ENCODE data around the gene ATP2C2. TPM values are rescaled to one million over a fixed set of nuclear protein-coding genes. Genes with fewer than 3 reads are reported as not detected.

ATP2C2 gene
- total RNA-seq, 1 experiment from 2014 or later: 4.3 TPM

DNA sequence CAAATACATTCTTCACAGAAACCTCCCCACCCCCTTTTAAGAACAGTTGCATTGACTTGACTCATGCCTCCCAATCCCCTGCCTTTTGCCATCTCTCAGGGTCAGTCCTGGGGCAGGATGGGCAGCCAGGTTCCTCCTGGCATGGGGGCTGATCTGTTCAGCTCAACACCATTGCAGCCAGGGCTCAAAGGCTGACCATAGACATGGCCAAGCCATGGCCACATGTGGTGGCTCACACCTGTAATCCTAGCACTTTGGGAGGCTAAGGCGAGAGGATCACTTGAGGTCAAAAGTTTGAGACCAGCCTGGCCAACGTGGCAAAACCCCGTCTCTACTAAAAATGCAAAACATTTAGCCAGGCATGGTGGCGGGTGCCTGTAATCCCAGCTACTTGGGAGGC, 14.1 kb downstream of the ATP2C2 start:
- Mint-ChIP-seq H3K4me1 (peaks cover 24% of the 10 kb centered on the region), H3K9me3 (peaks cover 31% of the 10 kb centered on the region), H3K27ac (no peak overlapping the region), H3K27me3 (ENCODE audit: low read depth) (no peaks in the 10 kb centered on the region), H3K4me3 (no peak overlapping the region), H3K36me3 (peaks cover 13% of the 10 kb centered on the region)
- TF ChIP-seq HMGA2 (CRISPR knock-in tag; IDR thresholded peaks at IDR 0.05): no peak
- no peak for DNase-seq (ENCODE audit: low spot score)
- no peak for ATAC-seq
- CTCF ChIA-PET: interaction anchor here (0.6 to 0.7 kb wide), 2 partner anchors 37 to 940 kb away, joined by 3 read pairs; no protein-coding TSS in a partner anchor
- POLR2A ChIA-PET: no interaction called here

DNA sequence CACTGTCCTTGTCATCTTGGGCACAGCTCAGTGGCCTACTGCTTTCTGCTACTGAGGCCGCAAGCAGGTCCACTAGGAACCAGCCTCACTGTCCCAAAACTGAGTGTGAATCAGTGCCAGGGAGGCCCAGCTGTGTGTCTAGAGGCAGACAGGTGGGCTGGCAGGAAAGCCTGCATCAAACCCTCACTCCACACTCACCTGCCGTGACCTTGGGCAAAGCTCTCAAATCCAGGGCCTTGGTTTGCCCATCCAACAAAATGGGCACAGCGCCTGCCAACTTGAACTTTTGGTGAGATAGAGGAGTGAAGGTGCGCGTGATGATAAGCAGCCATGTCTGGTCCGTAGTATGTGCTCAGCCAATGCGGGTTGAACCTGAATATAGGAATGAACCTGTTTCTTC, 14.8 kb downstream of the ATP2C2 start:
- Mint-ChIP-seq H3K9me3 (peaks cover 31% of the 10 kb centered on the region), H3K36me3 (peaks cover 13% of the 10 kb centered on the region), H3K4me1 (peaks cover 24% of the 10 kb centered on the region), H3K27ac (no peak overlapping the region), H3K27me3 (ENCODE audit: low read depth) (no peaks in the 10 kb centered on the region), H3K4me3 (no peak overlapping the region)
- POLR2A ChIA-PET: no interaction called here
- no peak for ATAC-seq
- CTCF ChIA-PET: interaction anchor here (0.7 to 1.2 kb wide), 2 partner anchors 19 to 38 kb away, joined by 3 to 5 read pairs; no protein-coding TSS in a partner anchor
- DNase-seq (ENCODE audit: low spot score): no peak
- no peak for TF ChIP-seq ATF2 (CRISPR knock-in tag; IDR thresholded peaks at IDR 0.05; ENCODE audit: borderline replicate concordance, low read depth)
- no peak for TF ChIP-seq ZNF423 (CRISPR knock-in tag; IDR thresholded peaks at IDR 0.05)
- TF ChIP-seq TEAD1 (CRISPR knock-in tag; IDR thresholded peaks at IDR 0.05): no peak
- TF ChIP-seq SMAD4 (CRISPR knock-in tag; IDR thresholded peaks at IDR 0.05): no peak
- TF ChIP-seq ZNF416 (CRISPR knock-in tag; IDR thresholded peaks at IDR 0.05): no peak
- no peak for TF ChIP-seq CREM (CRISPR knock-in tag; IDR thresholded peaks at IDR 0.05)
- TF ChIP-seq GRHL2 (CRISPR knock-in tag; IDR thresholded peaks at IDR 0.05; ENCODE audit: insufficient replicate concordance, severe bottlenecking): no peak
- TF ChIP-seq ESRRA (CRISPR knock-in tag; IDR thresholded peaks at IDR 0.05; ENCODE audit: borderline replicate concordance): no peak
- TF ChIP-seq KAT7 (CRISPR knock-in tag; IDR thresholded peaks at IDR 0.05; ENCODE audit: borderline replicate concordance): no peak
- TF ChIP-seq SMAD3 (CRISPR knock-in tag; IDR thresholded peaks at IDR 0.05; ENCODE audit: borderline replicate concordance): no peak
- TF ChIP-seq SOX15 (CRISPR knock-in tag; IDR thresholded peaks at IDR 0.05): no peak
- no peak for TF ChIP-seq MLX (CRISPR knock-in tag; IDR thresholded peaks at IDR 0.05)
- TF ChIP-seq RORB (CRISPR knock-in tag; IDR thresholded peaks at IDR 0.05): no peak

DNA sequence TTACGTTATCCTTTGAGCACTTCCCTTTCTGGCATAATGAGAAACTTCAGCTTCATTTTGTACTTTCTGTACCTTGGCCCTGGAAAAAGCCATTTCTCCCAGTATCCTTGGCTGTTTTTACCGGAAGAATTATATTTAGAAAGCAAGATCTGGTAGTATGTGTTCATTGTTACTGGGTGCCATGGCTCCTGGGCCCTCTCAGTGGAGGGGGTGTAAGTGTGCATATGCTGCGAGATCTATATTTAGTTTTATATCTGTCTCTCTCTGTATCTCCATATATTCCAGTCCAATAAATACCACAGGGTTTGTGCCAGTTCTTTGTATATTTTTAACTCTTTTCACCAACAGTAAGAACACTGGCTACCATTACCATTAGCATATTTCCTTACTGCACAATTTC, 17.7 kb downstream of the ATP2C2 start:
- DNase-seq (ENCODE audit: low spot score) (no peak), ATAC-seq (no peak)
- H3K4me3 Mint-ChIP-seq: no peak overlapping the region
- no peak for TF ChIP-seq ZNF396 (CRISPR knock-in tag; IDR thresholded peaks at IDR 0.05; ENCODE audit: borderline replicate concordance)
- TF ChIP-seq JAZF1 (CRISPR knock-in tag; IDR thresholded peaks at IDR 0.05): no peak
- TF ChIP-seq ZNF317 (CRISPR knock-in tag; IDR thresholded peaks at IDR 0.05; ENCODE audit: borderline replicate concordance, low read depth): no peak
- TF ChIP-seq MXD4 (CRISPR knock-in tag; IDR thresholded peaks at IDR 0.05; ENCODE audit: borderline replicate concordance): no peak
- TF ChIP-seq E2F4 (CRISPR knock-in tag; IDR thresholded peaks at IDR 0.05; ENCODE audit: borderline replicate concordance, low read depth): no peak
- TF ChIP-seq CBFB (CRISPR knock-in tag; IDR thresholded peaks at IDR 0.05; ENCODE audit: low read depth): no peak
- TF ChIP-seq, protein P1, sequence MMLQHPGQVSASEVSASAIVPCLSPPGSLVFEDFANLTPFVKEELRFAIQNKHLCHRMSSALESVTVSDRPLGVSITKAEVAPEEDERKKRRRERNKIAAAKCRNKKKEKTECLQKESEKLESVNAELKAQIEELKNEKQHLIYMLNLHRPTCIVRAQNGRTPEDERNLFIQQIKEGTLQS (CRISPR knock-in tag; conservative IDR thresholded peaks at IDR 0.05): no peak
- TF ChIP-seq, protein P2, sequence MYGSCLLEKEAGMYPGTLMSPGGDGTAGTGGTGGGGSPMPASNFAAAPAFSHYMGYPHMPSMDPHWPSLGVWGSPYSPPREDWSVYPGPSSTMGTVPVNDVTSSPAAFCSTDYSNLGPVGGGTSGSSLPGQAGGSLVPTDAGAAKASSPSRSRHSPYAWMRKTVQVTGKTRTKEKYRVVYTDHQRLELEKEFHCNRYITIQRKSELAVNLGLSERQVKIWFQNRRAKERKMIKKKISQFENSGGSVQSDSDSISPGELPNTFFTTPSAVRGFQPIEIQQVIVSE (CRISPR knock-in tag; IDR thresholded peaks at IDR 0.05; ENCODE audit: borderline replicate concordance): no peak
- TF ChIP-seq NR2C2 (CRISPR knock-in tag; IDR thresholded peaks at IDR 0.05): no peak
- H3K9me3 Mint-ChIP-seq: peaks cover 31% of the 10 kb centered on the region
- H3K27ac Mint-ChIP-seq: no peak overlapping the region
- POLR2A ChIA-PET: no interaction called here
- CTCF ChIA-PET: no interaction called here
- H3K4me1 Mint-ChIP-seq: peaks cover 3% of the 10 kb centered on the region; the same call in 1 of the 2 replicates
- H3K36me3 Mint-ChIP-seq: peaks cover 13% of the 10 kb centered on the region
- no peaks in the 10 kb centered on the region for H3K27me3 Mint-ChIP-seq (ENCODE audit: low read depth)

All from WTC11 (cell line).